OCI-LY3 (cell line): ENCODE results near the gene PCLO.
A peak's percentile ranks its signal among the peaks of the same experiment; 100 is the strongest.

ENCODE experiments used
- H2AFZ ChIP-seq: fragments of 200-600, 300-600 bp; shearing (Covaris generic); 2 replicates; pipeline ENCODE4 v1.6.0; 2014; ENCODE audit warnings: antibody characterized with exemption, low read depth, low read length
- H3K27ac ChIP-seq: fragments of 200-600, 300-600 bp; sonication (generic); 2 replicates; pipeline ENCODE4 v1.5.1; 2014; ENCODE audit warnings: mild to moderate bottlenecking, low read length, moderate library complexity, mixed read lengths
- H3K27me3 ChIP-seq: fragments of 200-600, 300-600 bp; sonication (generic); 2 replicates; pipeline ENCODE4 v1.6.1; 2014; ENCODE audit warnings: low read depth, low read length, mixed read lengths
- H3K36me3 ChIP-seq: fragments of 200-600, 300-600 bp; sonication (generic); replicated peaks from 2 replicates; pipeline ENCODE3; 2014; ENCODE audit warnings: low read depth, low read length, mixed read lengths
- H3K4me1 ChIP-seq: fragments of 300-600, 200-600 bp; sonication (generic); 2 replicates; pipeline ENCODE4 v1.6.1; 2014; ENCODE audit warnings: low read length, mixed read lengths
- H3K4me2 ChIP-seq: fragments of 200-600, 300-600 bp; sonication (generic); 2 replicates; pipeline ENCODE4 v1.6.1; 2014; ENCODE audit warnings: low read length, mixed read lengths
- H3K4me3 ChIP-seq: fragments of 300-600, 200-600 bp; sonication (generic); 2 replicates; pipeline ENCODE4 v1.5.1; 2014; ENCODE audit warnings: antibody characterized with exemption, mild to moderate bottlenecking, low read length, moderate library complexity
- H3K79me2 ChIP-seq: fragments of 300-600, 200-600 bp; shearing (Covaris generic); 2 replicates; pipeline ENCODE4 v1.6.1; 2014; ENCODE audit warnings: mild to moderate bottlenecking, low read length, mixed read lengths
- H3K9ac ChIP-seq: fragments of 300-600, 200-600 bp; shearing (Covaris generic); 2 replicates; pipeline ENCODE4 v1.6.0; 2014; ENCODE audit warnings: mild to moderate bottlenecking, low read length, moderate library complexity
- H3K9me3 ChIP-seq: fragments of 200-600, 300-600 bp; shearing (Covaris generic); 2 replicates; pipeline ENCODE4 v1.6.1; 2014; ENCODE audit warnings: low read length, mixed read lengths; ENCODE audit not compliant: insufficient read depth
- H4K20me1 ChIP-seq: fragments of 200-600, 300-600 bp; sonication (generic); 2 replicates; pipeline ENCODE4 v1.6.1; 2016; ENCODE audit warnings: low read length, mixed read lengths; ENCODE audit not compliant: insufficient read depth
- EZH2phosphoT487 ChIP-seq: fragments of 200-600 bp; shearing (Covaris generic); IDR thresholded peaks from 2 replicates; pipeline ENCODE4 v1.6.1; 2018; ENCODE audit warnings: antibody characterized with exemption, mixed run types, low read depth
- TF ChIP-seq, protein P1 (sequence below): fragments of 200-600, 300-600 bp; sonication (generic); IDR thresholded peaks from 2 replicates; pipeline ENCODE4 v1.5.1; 2014; ENCODE audit warnings: antibody characterized with exemption, low read length, low read depth

Gene PCLO

DNA sequence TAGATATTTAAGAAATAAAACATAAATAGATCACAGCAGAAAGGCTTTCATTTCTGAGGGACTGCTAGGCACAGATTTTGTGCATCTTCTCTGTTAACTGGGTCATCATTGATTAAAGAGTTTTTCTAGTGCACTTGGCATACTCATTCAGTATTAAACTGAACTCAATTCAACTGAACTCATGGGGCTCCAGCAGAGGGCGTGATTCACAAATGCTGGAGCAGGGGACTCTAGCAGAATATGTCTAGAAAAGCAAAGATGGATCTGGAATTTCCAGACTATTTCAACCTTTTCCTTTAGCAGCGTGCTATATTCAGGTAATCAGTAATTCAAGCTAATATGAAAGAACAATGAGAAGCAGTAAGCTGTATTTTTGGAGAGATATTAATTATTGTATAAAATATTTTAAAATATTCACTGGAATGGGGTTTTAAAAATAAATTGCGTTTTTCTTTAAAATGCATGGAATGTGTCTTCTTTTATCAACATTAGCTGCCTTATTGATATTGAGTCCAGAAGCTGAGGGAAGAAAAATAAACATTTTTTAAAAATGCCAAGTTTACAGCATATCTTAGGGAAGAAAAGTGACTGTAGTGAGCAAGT is 422.3 kb downstream of the PCLO start:
- Histone ChIP-seq H4K20me1 (no peaks in the 10 kb centered on the region), H2AFZ (no peak overlapping the region), H3K36me3 (no peaks in the 10 kb centered on the region), H3K27ac (no peak overlapping the region), H3K9me3 (no peaks in the 10 kb centered on the region), H3K27me3 (no peaks in the 10 kb centered on the region), H3K79me2 (no peaks in the 10 kb centered on the region), H3K9ac (no peak overlapping the region), H3K4me2 (no peak overlapping the region), H3K4me3 (no peak overlapping the region), H3K4me1 (no peaks in the 10 kb centered on the region)
- TF ChIP-seq, protein P1, sequence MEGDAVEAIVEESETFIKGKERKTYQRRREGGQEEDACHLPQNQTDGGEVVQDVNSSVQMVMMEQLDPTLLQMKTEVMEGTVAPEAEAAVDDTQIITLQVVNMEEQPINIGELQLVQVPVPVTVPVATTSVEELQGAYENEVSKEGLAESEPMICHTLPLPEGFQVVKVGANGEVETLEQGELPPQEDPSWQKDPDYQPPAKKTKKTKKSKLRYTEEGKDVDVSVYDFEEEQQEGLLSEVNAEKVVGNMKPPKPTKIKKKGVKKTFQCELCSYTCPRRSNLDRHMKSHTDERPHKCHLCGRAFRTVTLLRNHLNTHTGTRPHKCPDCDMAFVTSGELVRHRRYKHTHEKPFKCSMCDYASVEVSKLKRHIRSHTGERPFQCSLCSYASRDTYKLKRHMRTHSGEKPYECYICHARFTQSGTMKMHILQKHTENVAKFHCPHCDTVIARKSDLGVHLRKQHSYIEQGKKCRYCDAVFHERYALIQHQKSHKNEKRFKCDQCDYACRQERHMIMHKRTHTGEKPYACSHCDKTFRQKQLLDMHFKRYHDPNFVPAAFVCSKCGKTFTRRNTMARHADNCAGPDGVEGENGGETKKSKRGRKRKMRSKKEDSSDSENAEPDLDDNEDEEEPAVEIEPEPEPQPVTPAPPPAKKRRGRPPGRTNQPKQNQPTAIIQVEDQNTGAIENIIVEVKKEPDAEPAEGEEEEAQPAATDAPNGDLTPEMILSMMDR = peak; percentile 79
- TF ChIP-seq EZH2phosphoT487 = no peak

DNA sequence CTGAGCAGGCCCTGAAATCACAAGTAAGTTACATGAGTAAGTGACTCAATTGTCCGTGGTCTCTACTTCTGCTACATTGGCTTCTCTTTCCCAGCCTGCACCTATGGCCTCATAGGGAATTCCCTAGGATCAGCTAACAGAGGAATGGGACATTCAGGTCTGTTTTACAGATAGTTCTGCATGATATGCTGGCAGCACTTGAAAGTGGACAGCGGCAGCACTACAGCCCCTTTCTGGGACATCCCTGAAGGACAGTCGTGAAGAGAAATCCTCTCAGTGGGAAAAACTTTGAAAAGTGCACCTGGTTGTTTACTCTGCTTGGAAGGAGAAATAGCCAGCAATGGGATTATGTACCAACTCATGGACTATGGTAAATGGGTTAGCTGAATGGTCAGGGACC is 426.1 kb downstream of the PCLO start:
- Histone ChIP-seq H4K20me1 (no peaks in the 10 kb centered on the region), H3K36me3 (no peaks in the 10 kb centered on the region), H3K4me3 (no peak overlapping the region), H2AFZ (no peak overlapping the region), H3K9ac (no peak overlapping the region), H3K9me3 (no peaks in the 10 kb centered on the region), H3K27ac (no peak overlapping the region), H3K27me3 (no peaks in the 10 kb centered on the region), H3K4me1 (no peaks in the 10 kb centered on the region), H3K4me2 (no peak overlapping the region), H3K79me2 (no peaks in the 10 kb centered on the region)
- TF ChIP-seq, protein P1 = no peak
- no peak for TF ChIP-seq EZH2phosphoT487

DNA sequence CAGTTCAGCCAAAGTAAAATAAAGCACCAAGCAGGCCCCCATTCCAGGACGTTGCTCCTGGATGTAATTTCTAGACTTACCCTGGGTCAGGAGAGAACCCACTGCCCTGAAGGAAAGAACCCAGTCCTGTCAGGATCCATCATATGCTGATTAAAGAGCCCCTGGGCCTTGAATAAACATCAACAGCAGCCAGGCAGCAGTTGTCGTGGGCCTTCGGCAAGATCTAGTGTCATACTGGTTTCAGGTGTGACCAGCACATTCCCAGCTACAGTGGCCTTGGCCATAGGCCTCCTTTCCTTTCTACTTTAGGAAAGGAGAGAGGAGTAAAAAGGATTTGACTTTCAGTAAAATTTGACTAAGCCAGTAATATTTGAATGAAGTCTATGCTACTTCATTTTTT is 430.0 kb downstream of the PCLO start:
- TF ChIP-seq, protein P1 = no peak
- no peak for TF ChIP-seq EZH2phosphoT487
- Histone ChIP-seq H3K9ac (no peak overlapping the region), H2AFZ (no peak overlapping the region), H3K27ac (no peak overlapping the region), H3K4me1 (peaks cover 4% of the 10 kb centered on the region), H4K20me1 (no peaks in the 10 kb centered on the region), H3K36me3 (no peaks in the 10 kb centered on the region), H3K4me2 (no peak overlapping the region), H3K9me3 (no peaks in the 10 kb centered on the region), H3K79me2 (no peaks in the 10 kb centered on the region), H3K4me3 (no peak overlapping the region), H3K27me3 (no peaks in the 10 kb centered on the region)

DNA sequence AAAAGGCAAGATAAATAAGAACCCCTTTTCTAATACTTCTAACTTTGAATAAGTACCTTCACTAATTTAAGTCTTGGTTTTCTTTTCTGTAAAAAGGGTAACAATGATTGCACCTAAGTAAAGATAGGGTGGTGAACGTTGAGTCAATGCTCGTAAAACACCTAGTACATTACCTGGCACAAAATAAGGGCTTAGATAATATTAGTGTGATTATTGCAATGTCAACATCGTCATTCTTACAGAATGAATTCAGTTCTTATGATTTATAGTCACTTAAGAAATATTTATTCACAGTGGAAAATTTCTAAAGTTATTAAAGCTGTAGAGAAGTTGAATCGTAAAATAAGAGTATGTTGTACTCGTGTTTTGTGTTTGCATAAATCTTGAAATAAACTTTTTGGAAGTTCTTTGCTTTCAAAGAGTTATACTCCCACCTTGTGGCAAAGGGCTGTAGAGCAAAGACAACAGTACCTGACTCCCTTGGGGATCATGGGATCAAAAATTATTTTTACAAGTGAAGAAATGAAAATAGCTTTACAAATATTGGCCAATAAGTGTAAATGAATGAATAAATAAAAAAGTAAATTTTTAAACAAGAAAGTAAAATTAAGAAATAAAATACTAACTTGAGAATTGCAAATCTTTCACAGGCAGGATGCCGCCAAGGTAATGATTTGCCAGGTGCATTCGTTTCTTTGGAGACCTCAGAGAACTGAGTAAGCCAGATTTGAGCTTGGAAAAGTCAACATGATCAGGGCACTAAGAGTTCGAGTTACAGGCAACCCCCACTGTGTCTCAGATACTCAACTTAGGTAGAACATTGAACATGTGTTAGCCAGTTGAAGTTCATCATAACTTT is 433.3 kb downstream of the PCLO start:
- TF ChIP-seq, protein P1 = peak; percentile 88
- TF ChIP-seq EZH2phosphoT487 = no peak
- Histone ChIP-seq H3K27me3 (no peaks in the 10 kb centered on the region), H3K4me3 (peak overlapping the region; percentile 30), H3K36me3 (no peaks in the 10 kb centered on the region), H4K20me1 (no peaks in the 10 kb centered on the region), H3K79me2 (no peaks in the 10 kb centered on the region), H3K9ac (no peak overlapping the region), H3K4me2 (peak overlapping the region; percentile 62), H3K27ac (no peak overlapping the region), H3K4me1 (peaks cover 4% of the 10 kb centered on the region), H2AFZ (peak overlapping the region; percentile 70), H3K9me3 (no peaks in the 10 kb centered on the region)
